GM12891 (cell line): ENCODE results near the gene IGF2.

Source experiments
- DNase-seq: peaks from one replicate; pipeline ENCODE4 v3.0.0; 2011; ENCODE audit warnings: low spot score; ENCODE audit not compliant: insufficient read length
- FAIRE-seq: peaks from 2 replicates; lab custom pipeline; 2011; peaks lifted over from hg19 to GRCh38; lab: Jason Lieb, UNC
- PAX5 ChIP-seq: IDR thresholded peaks from 2 replicates; pipeline ENCODE4 v1.6.1; 2011; ENCODE audit warnings: low read length, moderate library complexity, mild to moderate bottlenecking; ENCODE audit not compliant: insufficient read depth, severe bottlenecking
- POLR2A ChIP-seq: IDR thresholded peaks from 2 replicates; pipeline ENCODE4 v1.6.1; 2011; ENCODE audit warnings: low read depth, low read length, control low read depth
- POLR2AphosphoS5 ChIP-seq: IDR thresholded peaks from 2 replicates; pipeline ENCODE4 v1.6.1; 2011; ENCODE audit warnings: low read depth, low read length, control low read depth
- POU2F2 ChIP-seq: IDR thresholded peaks from 2 replicates; pipeline ENCODE4 v1.6.1; 2011; ENCODE audit warnings: low read depth, mild to moderate bottlenecking, control low read depth, low read length, moderate library complexity
- SPI1 ChIP-seq: IDR thresholded peaks from 2 replicates; pipeline ENCODE4 v1.6.1; 2011; ENCODE audit warnings: low read depth, low read length, control low read depth
- TAF1 ChIP-seq: IDR thresholded peaks from 2 replicates; pipeline ENCODE4 v1.6.1; 2011; ENCODE audit warnings: low read depth, low read length, control low read depth

IGF2 gene

GRCh38 chr11:2086239-2087040 lies 52.7 kb downstream of the IGF2 start:
- no peak for FAIRE-seq
- no peak for TF ChIP-seq POLR2AphosphoS5
- DNase-seq = no peak

DNA sequence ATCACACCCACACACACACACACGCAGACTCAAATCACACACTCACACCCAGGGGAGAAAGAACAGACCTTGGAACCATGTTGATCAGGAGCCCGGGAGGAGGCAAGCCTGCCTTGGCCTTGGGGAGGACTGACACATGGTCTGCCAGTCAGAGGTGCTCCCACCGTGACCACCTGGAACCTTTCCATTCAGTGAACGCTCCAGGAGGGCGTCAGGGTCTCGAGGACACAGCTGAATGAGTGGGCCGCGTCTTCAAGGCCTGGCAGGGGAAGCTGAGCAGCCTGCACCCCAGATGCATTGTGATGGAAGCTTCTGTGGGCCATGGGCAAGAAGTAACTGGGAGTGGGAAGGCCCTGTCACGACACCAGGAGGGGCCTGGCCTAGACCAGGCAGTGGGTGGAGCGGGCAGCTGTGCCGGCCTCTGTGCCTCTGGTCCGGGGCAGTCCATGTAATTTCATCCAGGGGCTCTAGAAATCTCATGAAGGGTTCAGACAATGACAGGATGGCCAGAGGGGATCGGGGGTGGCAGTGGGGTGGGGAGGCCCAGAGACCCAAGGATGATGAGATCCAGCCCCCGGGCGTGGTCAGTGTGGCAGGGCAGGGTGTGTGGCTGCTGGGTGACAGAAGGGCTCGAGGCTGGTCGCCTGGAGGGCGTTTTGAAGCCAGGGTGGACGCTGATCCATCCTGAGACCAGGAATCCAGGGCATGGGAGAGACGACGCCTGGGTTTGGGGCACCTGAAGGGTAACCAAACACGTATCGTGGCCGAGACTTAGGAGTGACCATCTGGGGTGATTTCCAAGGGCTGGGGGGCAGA lies 53.7 kb downstream of the IGF2 start:
- no peak for TF ChIP-seq POU2F2
- no peak for TF ChIP-seq TAF1
- no peak for TF ChIP-seq POLR2A
- TF ChIP-seq SPI1 = no peak
- TF ChIP-seq POLR2AphosphoS5 = no peak
- no peak for TF ChIP-seq PAX5
- DNase-seq (no peak), FAIRE-seq (no peak)

GRCh38 chr11:2084721-2085120 lies 54.5 kb downstream of the IGF2 start:
- no peak for FAIRE-seq
- TF ChIP-seq SPI1 = no peak
- TF ChIP-seq POU2F2 = no peak
- TF ChIP-seq TAF1 = no peak
- TF ChIP-seq POLR2AphosphoS5 = no peak
- TF ChIP-seq POLR2A = no peak
- TF ChIP-seq PAX5 = no peak
- DNase-seq = no peak
